HG03342 (cell line): ENCODE results near the gene ELMOD2.
"Not testable (repeated sequence)": the region's sequence is repeated elsewhere in the genome, so short reads cannot be mapped to it uniquely, and the experiment has no call there.

Experiments
- ATAC-seq: cut with Tn5 transposase; IDR thresholded peaks from one replicate; pipeline ENCODE4 v1.9.1; 2021; ENCODE audit warnings: mild to moderate bottlenecking, moderate library complexity; ENCODE audit not compliant: unreplicated experiment

Gene ELMOD2, protein sequence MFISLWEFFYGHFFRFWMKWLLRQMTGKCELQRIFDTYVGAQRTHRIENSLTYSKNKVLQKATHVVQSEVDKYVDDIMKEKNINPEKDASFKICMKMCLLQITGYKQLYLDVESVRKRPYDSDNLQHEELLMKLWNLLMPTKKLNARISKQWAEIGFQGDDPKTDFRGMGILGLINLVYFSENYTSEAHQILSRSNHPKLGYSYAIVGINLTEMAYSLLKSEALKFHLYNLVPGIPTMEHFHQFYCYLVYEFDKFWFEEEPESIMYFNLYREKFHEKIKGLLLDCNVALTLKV

DNA sequence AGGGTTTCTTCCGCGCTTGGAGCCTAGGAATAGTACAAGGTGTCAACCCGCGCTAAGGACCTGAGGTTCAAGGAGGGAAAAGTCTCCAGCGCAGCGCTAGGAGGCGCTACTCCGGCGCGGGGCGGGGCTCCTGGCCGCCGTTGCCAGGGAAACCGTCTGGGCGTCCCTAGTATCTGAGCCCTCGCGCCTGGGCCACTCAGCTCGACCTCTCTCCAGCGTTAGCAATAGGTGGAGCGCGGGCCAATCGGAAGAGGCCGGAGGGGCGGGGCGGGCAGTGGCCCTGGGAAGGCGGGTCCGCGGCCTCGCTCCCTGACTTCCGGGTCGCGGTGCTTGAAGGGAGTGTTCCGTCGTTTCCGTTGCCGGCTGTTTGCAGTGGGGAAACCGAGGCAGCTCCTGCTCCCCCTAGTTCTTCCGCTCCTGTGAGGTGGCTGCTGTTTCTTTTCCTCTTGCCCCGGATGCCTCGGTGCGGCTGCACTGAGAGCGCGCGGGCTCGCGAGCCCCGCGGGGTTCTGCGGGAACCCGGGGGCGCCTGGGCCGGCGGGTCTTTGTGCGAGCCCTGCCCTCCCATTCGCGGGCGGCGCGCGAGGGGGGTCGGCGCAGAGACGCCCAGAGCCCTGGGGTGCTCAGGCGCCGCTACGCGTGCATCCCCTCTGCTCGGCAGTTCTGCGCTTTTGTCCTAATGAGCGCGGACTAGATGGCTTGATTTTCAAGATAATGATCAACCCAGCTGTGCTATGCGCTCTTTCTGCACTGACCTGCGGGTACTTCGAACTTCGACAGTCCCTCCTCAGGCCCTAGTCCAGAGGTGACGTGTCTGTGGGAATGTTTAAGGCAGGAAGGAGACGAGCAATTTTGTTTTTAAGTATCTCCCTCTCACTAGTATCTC, at the start of gene ELMOD2:
TSS of gene ELMOD2 (plus strand) at position 312 of the 886 bp plus-strand sequence. CDS start 1,261 bp downstream, outside the sequence.
- ATAC-seq: peak; percentile 100

DNA sequence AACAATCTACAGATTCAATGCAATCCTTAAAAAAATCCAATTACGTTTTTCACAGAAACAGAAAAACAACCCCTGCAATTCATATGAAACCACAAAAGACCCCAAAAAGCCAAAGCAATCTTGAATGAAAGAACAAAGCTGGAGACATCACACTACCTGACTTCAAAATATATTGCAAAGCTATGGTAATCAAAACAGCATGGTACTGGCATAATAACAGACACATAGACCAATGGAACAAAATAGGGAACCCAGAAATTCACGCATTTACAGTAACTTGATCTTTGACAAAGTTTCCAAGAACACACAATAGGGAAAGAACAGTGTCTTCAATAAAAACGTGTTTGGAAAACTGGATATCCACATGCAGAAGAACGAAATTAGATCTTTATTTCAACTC, 40.5 kb upstream of the ELMOD2 start:
- no peak for ATAC-seq

- no peak for ATAC-seq
Measured at GRCh38 chr4:140485939-140486338, 38.0 kb upstream of the ELMOD2 start.

DNA sequence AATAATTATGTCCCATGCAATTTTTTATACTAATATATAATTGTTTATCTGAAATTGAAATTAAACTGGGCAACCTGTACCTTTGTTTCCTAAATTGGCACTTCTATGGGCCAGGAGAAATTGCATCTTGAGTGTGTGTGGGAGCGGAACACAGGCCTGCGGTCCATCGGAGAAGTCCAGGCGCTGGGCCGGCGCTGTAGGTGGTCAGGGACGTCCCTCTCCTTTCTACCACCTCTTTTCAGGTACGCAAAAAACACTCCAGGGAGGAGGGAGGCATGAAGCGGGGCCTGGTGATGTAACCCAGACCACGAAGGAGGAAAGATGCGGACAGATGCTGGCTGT, 26.6 kb upstream of the ELMOD2 start:
- ATAC-seq: no peak

DNA sequence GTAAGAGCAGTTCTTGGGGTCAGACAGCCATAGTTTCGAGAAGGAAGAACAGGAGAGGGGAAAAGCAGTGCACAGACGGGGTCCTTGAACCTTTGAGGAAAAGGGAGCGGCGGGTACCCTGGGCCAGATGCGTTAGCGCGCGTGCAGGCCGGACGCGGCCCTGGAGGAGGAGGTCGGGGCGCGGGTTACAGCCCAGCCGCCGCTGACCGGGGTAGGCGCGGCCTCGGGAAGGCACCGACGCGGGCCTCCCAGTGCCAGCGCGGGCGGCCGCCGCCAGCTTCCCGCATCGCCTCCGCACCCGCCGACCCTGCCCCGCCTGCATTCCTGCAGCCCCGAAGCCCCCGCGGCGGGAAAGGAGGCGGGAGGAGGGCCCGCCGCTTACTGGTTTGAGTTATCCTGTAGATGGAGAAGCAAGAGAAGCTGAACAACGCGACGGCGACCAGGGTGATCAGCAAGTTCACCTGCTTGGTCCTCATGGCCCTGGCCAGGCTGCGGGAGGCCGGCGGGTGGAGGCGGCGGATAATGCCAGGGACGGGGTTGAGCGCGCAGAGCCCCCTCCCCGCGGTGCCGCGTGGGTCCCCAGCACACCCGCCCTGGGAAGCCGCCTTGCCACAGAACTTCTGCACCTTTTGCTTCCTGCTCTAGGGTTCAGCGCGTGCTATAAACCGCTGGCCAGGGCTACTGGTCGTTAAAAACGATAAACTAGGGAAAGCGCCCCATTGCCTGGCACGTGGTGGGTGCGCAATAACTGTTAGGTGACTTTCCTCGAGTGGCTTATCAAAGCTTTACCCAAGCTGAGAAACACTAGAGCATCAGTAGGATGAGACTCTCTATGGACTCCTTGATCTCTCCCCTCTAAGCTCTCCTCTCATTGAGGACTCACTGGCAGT, 26.0 kb upstream of the ELMOD2 start, which contains the start of gene MGAT4D:
TSS of gene MGAT4D (minus strand) at position 547 of the 890 bp plus-strand sequence. CDS start at position 476, 71 bp downstream.
- ATAC-seq: no peak

DNA sequence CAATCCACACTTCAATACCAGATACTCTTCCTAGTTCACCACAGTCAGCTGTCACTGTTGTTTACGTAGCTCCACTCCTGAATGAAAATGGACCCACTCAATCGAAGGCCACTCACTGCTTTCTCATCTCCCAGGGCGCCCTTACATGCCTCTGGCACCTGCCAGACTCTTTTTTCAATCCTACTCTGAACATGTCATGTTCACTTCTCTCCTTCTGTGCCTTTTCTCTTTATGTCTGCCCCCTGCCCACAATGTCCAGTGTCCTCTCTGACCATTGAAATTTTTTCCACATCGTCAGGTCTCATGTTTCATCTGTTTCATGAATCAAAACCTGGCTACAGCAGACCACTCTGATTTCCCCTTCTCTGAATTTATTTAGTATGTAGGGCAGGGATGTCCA, 24.6 kb upstream of the ELMOD2 start:
- ATAC-seq: no peak

GRCh38 chr4:140504261-140504660, 19.7 kb upstream of the ELMOD2 start:
- no peak for ATAC-seq

DNA sequence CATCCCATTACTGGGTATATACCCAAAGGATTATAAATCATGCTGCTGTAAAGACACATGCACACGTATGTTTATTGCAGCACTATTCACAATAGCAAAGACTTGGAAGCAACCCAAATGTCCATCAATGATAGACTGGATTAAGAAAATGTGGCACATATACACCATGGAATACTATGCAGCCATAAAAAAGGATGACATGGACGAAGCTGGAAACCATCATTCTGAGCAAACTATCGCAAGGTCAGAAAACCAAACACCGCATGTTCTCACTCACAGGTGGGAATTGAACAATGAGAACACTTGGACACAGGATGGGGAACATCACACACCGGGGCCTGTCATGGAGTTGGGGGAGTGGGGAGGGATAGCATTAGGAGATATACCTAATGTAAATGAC, 10.2 kb upstream of the ELMOD2 start:
- not testable (repeated sequence) for ATAC-seq

DNA sequence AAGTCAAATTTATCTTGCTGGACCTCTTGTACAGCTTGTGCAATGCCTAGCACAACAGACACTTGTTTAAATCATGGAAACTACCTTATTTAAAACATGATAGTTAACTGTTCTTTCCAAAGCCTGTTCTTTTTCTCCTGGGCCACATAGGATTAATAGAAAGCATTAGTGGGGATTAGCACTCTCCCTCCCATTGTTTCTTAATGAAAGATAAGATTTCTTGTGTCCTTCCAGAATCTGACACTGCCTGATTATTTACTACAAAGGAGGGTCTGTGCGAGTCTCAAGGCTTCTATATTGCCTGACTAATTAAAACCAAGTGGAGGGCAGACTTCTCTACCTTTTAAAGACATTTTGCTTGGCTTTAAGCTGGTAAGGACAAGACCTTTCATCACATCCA, 8.5 kb upstream of the ELMOD2 start:
- ATAC-seq: no peak

DNA sequence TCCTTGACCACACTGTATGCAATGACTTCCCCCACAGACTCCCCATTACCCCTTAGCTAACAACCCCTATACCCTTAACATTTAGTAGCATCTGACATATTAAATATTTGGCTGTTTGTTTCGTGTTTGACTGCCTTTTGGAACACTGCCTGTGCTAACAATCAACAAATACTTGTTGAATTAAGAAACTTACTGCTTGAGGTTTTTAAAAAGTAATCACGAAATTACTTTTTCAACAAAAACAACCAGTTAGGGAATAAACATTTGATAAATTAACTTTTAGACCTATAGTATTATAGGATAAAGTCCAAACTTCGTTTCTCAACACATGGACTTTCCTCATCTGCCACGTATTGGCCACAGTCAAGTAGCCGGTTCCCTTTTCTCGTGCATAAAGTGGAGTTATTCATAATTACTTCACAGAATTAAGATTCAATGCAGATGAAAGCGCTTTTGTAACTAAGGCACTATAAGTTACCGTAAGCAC, 555 bp upstream of the ELMOD2 start:
- peak; percentile 10 for ATAC-seq

- ATAC-seq: no peak
Measured at GRCh38 chr4:140529434-140529833, 5.5 kb downstream of the ELMOD2 start.

- no peak for ATAC-seq
Measured at GRCh38 chr4:140533951-140534480, 10.0 kb downstream of the ELMOD2 start.

- ATAC-seq: peak; percentile 100
Measured at GRCh38 chr4:140556372-140557085, 32.6 kb downstream of the ELMOD2 start.

DNA sequence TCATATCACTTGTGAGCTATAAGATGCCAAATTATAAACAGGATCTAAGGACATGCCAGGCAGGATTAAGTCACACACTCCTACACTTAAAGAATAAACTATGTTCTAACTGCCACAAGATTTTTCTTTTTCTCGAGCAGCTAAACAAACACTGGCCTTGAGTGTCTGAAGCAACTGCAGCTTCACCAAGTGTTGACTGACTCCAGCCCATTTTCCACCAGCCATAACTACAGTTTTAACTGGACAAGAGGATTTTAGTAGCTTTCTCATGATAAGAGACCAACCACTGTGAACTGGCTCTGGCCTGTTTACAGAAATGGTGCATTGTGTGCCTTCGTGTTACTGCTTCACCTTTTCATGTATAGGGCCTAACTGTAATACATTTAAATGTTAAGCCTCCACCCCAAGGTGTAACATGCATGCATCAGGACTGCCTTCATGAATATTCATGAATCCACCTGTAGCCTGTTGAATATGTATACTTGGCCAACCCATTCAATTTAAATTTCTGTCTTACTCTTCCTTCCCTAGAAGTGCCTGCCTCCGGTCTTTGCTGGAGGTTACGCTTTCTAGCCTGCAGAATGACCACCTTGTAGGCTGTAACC, 34.0 kb downstream of the ELMOD2 start:
- ATAC-seq: no peak

- ATAC-seq: no peak
Measured at GRCh38 chr4:140559696-140560095, 35.7 kb downstream of the ELMOD2 start.

- no peak for ATAC-seq
Measured at GRCh38 chr4:140568507-140569306, 44.7 kb downstream of the ELMOD2 start, which contains the start of gene UCP1. UCP1 (minus strand) TSS chr4:140568961; CDS start chr4:140568729, 232 bp downstream.

DNA sequence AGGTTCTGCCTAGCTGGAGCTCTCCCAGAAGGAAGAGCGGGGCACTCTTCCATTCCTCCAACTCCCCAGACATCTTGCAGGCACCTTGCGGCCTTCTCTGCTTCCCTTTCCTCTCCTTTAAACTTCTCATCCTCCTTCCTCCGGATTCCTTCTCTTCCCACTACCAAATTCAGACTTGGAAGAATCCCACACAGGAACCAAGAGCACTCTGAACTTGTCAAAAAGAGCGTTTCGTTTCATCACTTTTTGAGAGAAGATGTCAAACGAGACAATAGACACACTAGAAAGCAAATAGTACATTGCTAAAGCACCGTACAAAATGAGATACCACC, 45.3 kb downstream of the ELMOD2 start:
- ATAC-seq: no peak

DNA sequence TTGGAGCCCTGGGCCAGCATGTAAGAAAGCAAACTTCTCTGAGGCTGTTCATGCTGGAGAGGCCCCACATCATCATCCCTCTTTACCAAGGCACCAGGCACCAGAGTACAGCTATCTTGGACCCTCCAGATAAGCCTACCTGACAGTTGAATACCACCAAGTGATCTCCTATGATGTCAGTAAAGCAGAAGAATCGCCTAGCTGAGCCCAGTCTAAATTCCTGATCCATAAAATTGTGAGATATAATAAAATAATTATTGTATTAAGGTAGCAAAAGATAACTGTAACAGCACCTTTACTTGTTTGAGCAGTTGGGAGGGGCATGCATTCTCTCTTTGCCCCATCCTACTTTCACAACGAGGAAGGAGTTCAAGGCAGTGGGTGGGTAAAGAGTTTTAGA, 47.7 kb downstream of the ELMOD2 start:
- no peak for ATAC-seq

DNA sequence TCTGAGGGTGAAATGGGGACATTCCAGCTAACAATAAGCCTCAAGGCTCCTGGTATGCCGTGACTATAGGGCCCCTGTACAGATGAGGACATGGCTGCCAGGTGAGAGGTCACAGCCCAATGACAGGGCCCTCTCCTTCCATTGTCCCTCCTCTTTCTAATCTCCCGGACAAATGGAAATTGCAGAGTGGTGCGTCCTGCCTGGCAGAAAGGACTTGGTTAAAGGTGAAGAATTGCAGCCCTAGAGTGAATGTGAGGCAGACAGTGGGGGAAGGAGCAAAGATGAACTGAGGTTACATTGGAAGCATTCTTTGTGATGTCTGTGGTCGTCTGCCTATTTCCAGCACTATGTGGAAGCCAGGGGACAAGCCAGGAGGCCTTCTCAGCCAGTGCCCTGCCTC, 51.5 kb downstream of the ELMOD2 start:
- ATAC-seq: no peak
